Neural cell (in vitro differentiated cells): ENCODE measurements around the gene UCKL1.

Source experiments
- EZH2 ChIP-seq: fragments of 200-600, 300-800 bp; shearing (Covaris generic), sonication (generic); IDR thresholded peaks from 2 replicates; pipeline ENCODE4 v1.6.1; 2014; ENCODE audit warnings: antibody characterized with exemption, low read length, borderline replicate concordance, mild to moderate bottlenecking; ENCODE audit not compliant: insufficient read depth, poor library complexity, severe bottlenecking
- TF ChIP-seq, protein P1 (sequence below): fragments of 450-650 bp; IDR thresholded peaks from 2 replicates; pipeline ENCODE4 v1.5.1; 2014; ENCODE audit warnings: antibody characterized with exemption, mild to moderate bottlenecking, moderate library complexity; ENCODE audit not compliant: poor library complexity, severe bottlenecking

DNA sequence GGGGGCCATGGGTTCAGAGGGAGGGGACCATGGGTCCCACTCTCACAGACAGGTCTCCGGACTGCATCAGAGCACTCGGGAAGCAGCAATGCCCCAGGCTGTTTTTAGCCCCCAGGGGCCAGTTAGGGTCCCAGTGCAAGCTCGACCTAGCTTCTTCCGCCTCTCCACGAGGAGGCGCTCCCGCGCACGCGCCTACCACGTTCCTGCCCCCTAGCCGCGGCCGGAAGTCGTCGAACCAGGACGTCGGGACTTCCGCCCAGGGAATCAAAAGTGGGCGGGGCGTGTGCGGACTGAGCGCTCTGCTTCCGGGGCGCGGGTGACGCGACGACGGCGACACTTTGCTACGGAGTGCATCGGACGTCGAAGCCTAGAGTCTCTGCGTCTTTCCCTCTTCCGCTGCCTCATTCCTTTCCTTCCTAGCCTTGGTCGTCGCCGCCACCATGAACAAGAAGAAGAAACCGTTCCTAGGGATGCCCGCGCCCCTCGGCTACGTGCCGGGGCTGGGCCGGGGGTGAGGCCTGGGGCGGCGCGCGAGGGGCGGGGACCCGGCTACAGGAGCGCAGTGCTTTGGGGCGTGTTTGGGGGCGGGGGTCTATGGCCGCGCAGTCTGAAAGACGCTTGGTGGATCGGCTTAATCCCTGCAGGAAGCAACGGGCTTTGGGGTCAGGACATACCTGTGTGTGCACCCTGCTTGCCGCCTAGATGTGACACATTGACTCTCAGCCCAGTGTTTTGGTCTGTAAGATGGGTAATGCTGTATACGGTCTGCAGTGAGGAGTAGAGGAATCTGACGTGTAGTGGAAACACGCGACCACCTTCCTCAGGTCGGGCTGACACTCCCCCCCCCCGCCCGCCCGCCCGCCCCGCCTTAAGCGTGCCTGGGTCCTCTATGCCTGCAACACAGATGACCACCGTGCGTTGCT lies 24.9 kb upstream of the UCKL1 start, which contains the start of gene PRPF6:
- TF ChIP-seq, protein P1, sequence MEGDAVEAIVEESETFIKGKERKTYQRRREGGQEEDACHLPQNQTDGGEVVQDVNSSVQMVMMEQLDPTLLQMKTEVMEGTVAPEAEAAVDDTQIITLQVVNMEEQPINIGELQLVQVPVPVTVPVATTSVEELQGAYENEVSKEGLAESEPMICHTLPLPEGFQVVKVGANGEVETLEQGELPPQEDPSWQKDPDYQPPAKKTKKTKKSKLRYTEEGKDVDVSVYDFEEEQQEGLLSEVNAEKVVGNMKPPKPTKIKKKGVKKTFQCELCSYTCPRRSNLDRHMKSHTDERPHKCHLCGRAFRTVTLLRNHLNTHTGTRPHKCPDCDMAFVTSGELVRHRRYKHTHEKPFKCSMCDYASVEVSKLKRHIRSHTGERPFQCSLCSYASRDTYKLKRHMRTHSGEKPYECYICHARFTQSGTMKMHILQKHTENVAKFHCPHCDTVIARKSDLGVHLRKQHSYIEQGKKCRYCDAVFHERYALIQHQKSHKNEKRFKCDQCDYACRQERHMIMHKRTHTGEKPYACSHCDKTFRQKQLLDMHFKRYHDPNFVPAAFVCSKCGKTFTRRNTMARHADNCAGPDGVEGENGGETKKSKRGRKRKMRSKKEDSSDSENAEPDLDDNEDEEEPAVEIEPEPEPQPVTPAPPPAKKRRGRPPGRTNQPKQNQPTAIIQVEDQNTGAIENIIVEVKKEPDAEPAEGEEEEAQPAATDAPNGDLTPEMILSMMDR = peak; percentile 98
- no peak for TF ChIP-seq EZH2
